ENCODE data around the gene MIEN1. TPM values are rescaled to one million over a fixed set of nuclear protein-coding genes. Genes with fewer than 3 reads are reported as not detected.
"Not testable (repeated sequence)": the region's sequence is repeated elsewhere in the genome, so short reads cannot be mapped to it uniquely, and the experiment has no call there.

The MIEN1 gene
- total and polyA plus RNA-seq, 8 donors, result 9.3 to 312 (median 114) TPM

DNA sequence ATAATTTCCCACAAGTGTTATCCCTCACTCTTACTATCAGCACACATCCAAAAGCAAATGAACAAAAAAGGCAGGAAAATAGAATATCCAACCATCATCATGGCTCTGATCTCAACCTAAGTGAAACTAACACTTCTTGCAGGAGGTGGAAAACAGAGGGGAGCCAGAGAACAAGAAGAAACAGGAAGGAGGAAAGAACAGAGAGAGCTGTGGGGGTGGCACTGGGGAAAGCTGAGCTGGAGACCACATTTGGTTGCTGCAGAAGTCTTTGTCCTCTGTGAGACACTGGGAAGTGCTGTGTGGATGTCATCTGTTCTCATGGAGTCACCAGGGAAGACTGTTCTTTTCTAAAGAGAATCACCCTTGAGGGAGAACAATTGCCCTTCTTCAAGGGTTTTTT lies 42.1 kb upstream of the MIEN1 start:
- Histone ChIP-seq H3K27me3 (peaks cover 0 to 9% (median 0%) of the 10 kb centered on the region in 3 donors), H3K4me1 (no peaks in the 10 kb centered on the region), H3K27ac (peak overlapping the region; percentile 37 to 76 (median 55)), H3K4me3 (no peak overlapping the region), H3K9me3 (no peaks in the 10 kb centered on the region), H3K36me3 (no peaks in the 10 kb centered on the region)
- intact Hi-C loops (cut with DNase I; ENCODE audit: low total_unique reads), result no loop called here
- no peak for DNase-seq
- TF ChIP-seq POLR2AphosphoS5 (IDR thresholded peaks at IDR 0.05), result no peak

DNA sequence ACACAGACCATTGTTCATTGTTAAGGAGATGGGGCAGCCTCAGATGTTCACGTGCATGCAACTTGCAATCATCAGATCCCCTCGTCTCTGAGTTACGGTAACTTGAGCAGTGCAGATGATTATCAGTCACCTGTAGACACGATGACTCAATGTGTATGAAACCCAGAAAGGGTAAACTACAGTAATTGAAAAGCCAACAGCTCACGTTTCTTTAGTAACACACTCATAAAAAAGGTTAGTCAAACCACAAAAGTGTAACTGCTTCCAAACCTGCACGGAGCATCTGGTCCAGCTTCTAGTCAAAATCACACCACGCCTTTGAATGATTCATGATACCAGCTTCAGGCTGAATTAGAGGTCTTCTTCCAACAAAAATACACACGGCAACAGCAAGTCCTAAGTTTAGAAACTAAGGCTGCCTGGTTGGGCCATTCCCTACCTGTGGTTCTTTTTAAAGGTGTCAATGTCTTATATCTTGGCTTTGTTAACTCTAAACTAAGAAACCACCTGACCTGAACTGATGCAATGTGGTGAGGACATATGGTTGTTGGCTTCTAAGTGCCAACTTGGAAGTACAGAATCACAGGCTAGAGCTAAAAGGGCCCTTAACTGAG lies 39.7 kb upstream of the MIEN1 start:
- Histone ChIP-seq H3K4me3 (no peak overlapping the region), H3K4me1 (no peaks in the 10 kb centered on the region), H3K27ac (peak overlapping the region in 2 of 5 donors; percentile 2 to 47), H3K9me3 (no peaks in the 10 kb centered on the region), H3K36me3 (no peaks in the 10 kb centered on the region), H3K27me3 (peaks cover 0 to 16% (median 0%) of the 10 kb centered on the region in 3 donors)
- TF ChIP-seq, protein P1, sequence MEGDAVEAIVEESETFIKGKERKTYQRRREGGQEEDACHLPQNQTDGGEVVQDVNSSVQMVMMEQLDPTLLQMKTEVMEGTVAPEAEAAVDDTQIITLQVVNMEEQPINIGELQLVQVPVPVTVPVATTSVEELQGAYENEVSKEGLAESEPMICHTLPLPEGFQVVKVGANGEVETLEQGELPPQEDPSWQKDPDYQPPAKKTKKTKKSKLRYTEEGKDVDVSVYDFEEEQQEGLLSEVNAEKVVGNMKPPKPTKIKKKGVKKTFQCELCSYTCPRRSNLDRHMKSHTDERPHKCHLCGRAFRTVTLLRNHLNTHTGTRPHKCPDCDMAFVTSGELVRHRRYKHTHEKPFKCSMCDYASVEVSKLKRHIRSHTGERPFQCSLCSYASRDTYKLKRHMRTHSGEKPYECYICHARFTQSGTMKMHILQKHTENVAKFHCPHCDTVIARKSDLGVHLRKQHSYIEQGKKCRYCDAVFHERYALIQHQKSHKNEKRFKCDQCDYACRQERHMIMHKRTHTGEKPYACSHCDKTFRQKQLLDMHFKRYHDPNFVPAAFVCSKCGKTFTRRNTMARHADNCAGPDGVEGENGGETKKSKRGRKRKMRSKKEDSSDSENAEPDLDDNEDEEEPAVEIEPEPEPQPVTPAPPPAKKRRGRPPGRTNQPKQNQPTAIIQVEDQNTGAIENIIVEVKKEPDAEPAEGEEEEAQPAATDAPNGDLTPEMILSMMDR (IDR thresholded peaks at IDR 0.05), result no peak
- TF ChIP-seq POLR2A (IDR thresholded peaks at IDR 0.05) (no peak), EP300 (IDR thresholded peaks at IDR 0.05) (no peak), POLR2AphosphoS5 (IDR thresholded peaks at IDR 0.05) (no peak)
- no peak for DNase-seq
- intact Hi-C loops (cut with DNase I; ENCODE audit: low total_unique reads), result no loop called here
- WGBS, 5 donors, result 44 to 53% (median 45%) methylated on average over 8 of the region's 8 CpGs

DNA sequence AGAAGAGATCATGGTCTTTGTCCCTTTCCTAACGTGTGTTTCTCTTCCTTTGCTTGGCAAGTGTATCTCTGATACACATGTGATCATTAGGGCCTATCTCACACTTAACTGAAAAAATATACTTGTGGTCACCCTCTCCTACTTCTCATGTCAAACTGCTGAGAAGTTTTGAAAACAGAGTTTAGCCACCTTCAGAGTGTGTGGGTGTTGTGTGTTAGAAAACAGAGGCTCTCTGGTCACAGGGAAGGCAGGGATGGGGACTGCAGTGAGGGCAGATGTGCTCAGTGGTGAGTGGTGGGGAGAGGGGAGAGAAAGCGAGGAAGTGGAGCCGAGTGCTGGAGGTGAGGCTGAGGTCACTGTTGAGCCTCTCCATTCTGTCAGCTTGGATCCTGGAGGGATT lies 36.8 kb upstream of the MIEN1 start:
- Histone ChIP-seq H3K27ac (no peak overlapping the region), H3K27me3 (peaks cover 0 to 12% (median 0%) of the 10 kb centered on the region in 3 donors), H3K4me1 (no peaks in the 10 kb centered on the region), H3K9me3 (no peaks in the 10 kb centered on the region), H3K4me3 (no peak overlapping the region), H3K36me3 (no peaks in the 10 kb centered on the region)
- 41 to 66% (median 59%) methylated on average over 3 of the region's 3 CpGs for WGBS, 5 donors
- DNase-seq, result no peak
- intact Hi-C loops (cut with DNase I; ENCODE audit: low total_unique reads), result no loop called here
- TF ChIP-seq POLR2AphosphoS5 (IDR thresholded peaks at IDR 0.05) (no peak), EP300 (IDR thresholded peaks at IDR 0.05) (no peak), POLR2A (IDR thresholded peaks at IDR 0.05) (no peak)
- TF ChIP-seq, protein P1 (IDR thresholded peaks at IDR 0.05), result no peak

DNA sequence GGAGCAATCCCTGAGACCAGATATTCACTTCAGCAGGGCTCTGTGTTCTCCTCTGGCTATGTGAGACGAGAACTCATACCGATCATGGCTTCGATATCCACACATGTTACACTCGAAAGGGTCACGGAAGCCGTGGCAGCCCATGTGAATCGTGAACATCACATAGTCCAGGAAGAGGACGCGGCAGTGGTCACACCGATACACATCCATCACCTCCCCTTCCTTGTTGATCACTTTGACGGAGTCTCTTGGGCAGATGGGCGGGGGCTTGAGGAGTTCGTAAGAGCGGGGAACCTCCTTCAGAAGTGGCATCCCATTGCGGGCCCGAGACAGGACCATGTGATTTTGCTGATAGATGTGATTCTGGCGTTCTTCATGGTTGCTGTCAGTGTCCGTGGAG lies 35.4 kb upstream of the MIEN1 start:
- Histone ChIP-seq H3K27ac (no peak overlapping the region), H3K4me3 (no peak overlapping the region), H3K9me3 (no peaks in the 10 kb centered on the region), H3K36me3 (no peaks in the 10 kb centered on the region), H3K4me1 (no peaks in the 10 kb centered on the region), H3K27me3 (peaks cover 0 to 21% (median 0%) of the 10 kb centered on the region in 3 donors)
- DNase-seq, result no peak
- intact Hi-C loops (cut with DNase I; ENCODE audit: low total_unique reads), result no loop called here
- TF ChIP-seq, protein P1 (IDR thresholded peaks at IDR 0.05), result no peak
- TF ChIP-seq POLR2A (IDR thresholded peaks at IDR 0.05), result no peak
- no peak for TF ChIP-seq POLR2AphosphoS5 (IDR thresholded peaks at IDR 0.05)
- no peak for TF ChIP-seq EP300 (IDR thresholded peaks at IDR 0.05)
- 88 to 96% (median 93%) methylated on average over 18 of the region's 18 CpGs for WGBS, 5 donors

DNA sequence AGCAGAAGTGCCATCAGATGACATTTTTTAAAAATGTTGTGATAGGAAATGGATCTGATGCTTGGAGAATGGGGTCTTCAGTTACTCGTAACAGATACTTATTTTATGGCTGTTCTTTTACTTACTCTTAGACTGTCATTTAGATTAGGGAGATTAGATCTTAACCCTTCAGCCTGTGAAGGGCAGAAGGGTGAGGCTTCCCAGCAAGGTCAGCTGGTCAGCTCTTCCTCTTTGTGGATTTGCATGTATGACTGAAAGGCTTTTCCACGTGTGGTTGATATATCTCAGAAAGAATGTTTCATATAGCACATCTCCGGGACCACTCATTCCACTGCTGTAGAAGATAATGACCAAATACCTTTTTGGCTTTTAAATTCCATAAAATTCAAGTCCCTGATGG lies 34.8 kb upstream of the MIEN1 start:
- Histone ChIP-seq H3K27me3 (peaks cover 0 to 27% (median 0%) of the 10 kb centered on the region in 3 donors), H3K27ac (no peak overlapping the region), H3K36me3 (no peaks in the 10 kb centered on the region), H3K4me3 (no peak overlapping the region), H3K9me3 (no peaks in the 10 kb centered on the region), H3K4me1 (no peaks in the 10 kb centered on the region)
- no peak for TF ChIP-seq POLR2AphosphoS5 (IDR thresholded peaks at IDR 0.05)
- TF ChIP-seq EP300 (IDR thresholded peaks at IDR 0.05), result no peak
- TF ChIP-seq, protein P1 (IDR thresholded peaks at IDR 0.05), result no peak
- no peak for TF ChIP-seq POLR2A (IDR thresholded peaks at IDR 0.05)
- DNase-seq, result no peak
- intact Hi-C loops (cut with DNase I; ENCODE audit: low total_unique reads), result no loop called here
- 28 to 72% (median 59%) methylated on average over 3 of the region's 3 CpGs for WGBS, 5 donors

DNA sequence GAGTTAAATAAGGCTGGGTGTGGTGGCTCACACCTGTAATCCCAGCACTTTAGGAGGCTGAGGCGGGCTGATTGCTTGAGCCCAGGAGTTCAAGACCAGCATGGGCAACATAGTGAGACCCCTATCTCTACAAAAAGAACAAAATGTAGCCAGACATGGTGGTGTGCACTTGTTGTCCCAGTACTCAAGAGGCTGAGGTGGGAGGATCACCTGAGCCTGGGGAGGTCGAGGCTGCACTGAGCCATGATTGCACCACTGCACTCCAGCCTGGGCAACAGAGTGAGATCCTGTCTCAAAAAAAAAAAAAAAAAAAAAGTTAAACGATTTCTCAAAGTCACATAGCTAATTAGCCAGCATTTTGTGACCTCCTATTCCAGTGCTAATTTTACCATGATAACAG lies 33.8 kb upstream of the MIEN1 start:
- intact Hi-C loops (cut with DNase I; ENCODE audit: low total_unique reads); H3K9me3 ChIP-seq; H3K36me3 ChIP-seq; H3K4me1 ChIP-seq; DNase-seq; H3K27ac ChIP-seq; H3K4me3 ChIP-seq: not testable (repeated sequence)
- WGBS, 5 donors, result 58 to 80% (median 72%) methylated on average over 2 to 3 of the region's 3 CpGs
- peaks cover 0 to 28% (median 0%) of the 10 kb centered on the region in 3 donors for H3K27me3 ChIP-seq

Measured in stomach (tissue), 9 donors.